HEK293T (cell line): ENCODE results near the gene C2.

Experiments used
- BHLHE40 ChIP-seq: fragments of 450-650 bp; IDR thresholded peaks from 2 replicates; pipeline ENCODE4 v1.6.1; 2016; ENCODE audit warnings: mild to moderate bottlenecking, moderate library complexity, borderline replicate concordance
- SP1 ChIP-seq: fragments of 450-650 bp; IDR thresholded peaks from 2 replicates; pipeline ENCODE4 v1.6.1; 2017
- TF ChIP-seq, protein P1 (sequence below): fragments of 450-650 bp; IDR thresholded peaks from 2 replicates; pipeline ENCODE4 v1.6.1; 2016

DNA sequence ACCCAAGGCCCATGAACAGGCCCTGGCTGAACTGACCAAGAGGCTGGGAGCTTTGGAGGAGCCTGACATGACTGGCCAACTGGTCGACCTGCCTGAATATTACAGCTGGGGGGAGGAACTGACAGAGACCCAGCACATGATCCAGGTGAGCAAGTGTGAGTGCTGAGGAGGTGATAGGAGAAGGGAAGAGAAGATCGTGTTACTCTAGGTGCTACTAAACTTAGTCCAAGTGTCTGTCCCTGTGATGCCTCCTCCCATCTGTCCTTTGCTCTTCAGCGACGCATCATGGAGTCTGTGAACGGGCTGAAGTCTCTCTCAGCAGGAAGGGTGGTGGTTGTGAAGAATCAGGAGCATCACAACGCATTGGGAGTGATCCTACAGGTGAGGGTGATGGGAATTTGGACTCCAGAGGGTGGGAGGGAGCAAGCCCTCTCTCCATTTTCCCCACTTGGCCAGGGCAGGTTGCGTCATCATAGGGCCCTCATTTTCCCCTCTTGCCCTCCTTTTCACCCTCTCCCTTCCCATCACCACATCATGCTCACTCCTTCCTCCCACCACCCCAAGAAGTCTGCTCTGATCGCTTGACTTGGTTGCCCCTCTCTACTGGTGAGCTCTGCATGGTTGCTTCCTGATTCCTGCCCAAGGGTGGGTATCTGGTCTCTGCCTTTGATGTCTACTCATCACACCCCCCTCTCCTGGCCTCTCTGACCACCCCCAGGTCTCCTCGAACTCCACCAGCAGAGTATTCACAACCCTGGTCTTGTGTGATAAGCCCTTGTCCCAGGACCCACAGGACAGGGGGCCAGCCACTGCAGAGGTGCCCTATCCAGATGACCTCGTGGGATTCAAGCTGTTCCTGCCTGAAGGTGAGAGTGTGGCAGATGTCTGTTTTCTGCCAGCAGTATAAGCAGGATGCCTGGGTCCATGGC lies 39.7 kb downstream of the C2 start:
- TF ChIP-seq, protein P1, sequence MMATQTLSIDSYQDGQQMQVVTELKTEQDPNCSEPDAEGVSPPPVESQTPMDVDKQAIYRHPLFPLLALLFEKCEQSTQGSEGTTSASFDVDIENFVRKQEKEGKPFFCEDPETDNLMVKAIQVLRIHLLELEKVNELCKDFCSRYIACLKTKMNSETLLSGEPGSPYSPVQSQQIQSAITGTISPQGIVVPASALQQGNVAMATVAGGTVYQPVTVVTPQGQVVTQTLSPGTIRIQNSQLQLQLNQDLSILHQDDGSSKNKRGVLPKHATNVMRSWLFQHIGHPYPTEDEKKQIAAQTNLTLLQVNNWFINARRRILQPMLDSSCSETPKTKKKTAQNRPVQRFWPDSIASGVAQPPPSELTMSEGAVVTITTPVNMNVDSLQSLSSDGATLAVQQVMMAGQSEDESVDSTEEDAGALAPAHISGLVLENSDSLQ, result no peak
- no peak for TF ChIP-seq BHLHE40
- TF ChIP-seq SP1, result no peak
